MM.1S (cell line): ENCODE measurements around the gene KLC1.

ENCODE experiments used
- CTCF ChIP-seq: fragments of 300-600 bp; sonication (generic); IDR thresholded peaks from 2 replicates; pipeline ENCODE4 v1.5.1; 2016; ENCODE audit warnings: antibody characterized with exemption, low read length, mixed read lengths
- EZH2 ChIP-seq: fragments of 300-600 bp; sonication (generic); optimal IDR thresholded peaks from 2 replicates; pipeline ENCODE3; 2017; ENCODE audit warnings: low read depth, mild to moderate bottlenecking, antibody characterized with exemption, low read length, mixed read lengths
- EZH2phosphoT487 ChIP-seq: fragments of 300-600 bp; sonication (generic); IDR thresholded peaks from 2 replicates; pipeline ENCODE4 v1.6.1; 2018; ENCODE audit warnings: antibody characterized with exemption, low read length

GRCh38 chr14:103662591-103662990 is 33.6 kb downstream of the KLC1 start:
- TF ChIP-seq CTCF (no peak), EZH2 (no peak), EZH2phosphoT487 (no peak)
